K562 (cell line): Measurements from ENCODE around the gene ANKDD1A. TPM values are rescaled to one million over a fixed set of nuclear protein-coding genes. Genes with fewer than 3 reads are reported as not detected.
A peak's percentile ranks its signal among the peaks of the same experiment; 100 is the strongest.

Experiments used
- ATAC-seq: fragments of 200-7000 bp; cut with Tn5 transposase; 3 replicates; pipeline ENCODE4 v1.9.1; 2020; ENCODE audit warnings: moderate library complexity
- BruUV-seq: library from RNA; stranded (reverse); fragments of 400-500 nt; replicated peaks from 2 replicates; lab custom pipeline; 2021; lab: Mats Ljungman, UMichigan
- CTCF ChIA-PET: fragments of 300-600 bp; formaldehyde crosslinking; extraction: SDS; loops from one replicate; lab custom pipeline; 2021; ENCODE audit warnings: low intra/inter-chr PET ratio; lab: Yijun Ruan, JAX
- POLR2A ChIA-PET: fragments of 300-600, 350-650 bp; sonication (Branson Sonifier 250); formaldehyde crosslinking; extraction: SDS; loops from one replicate; lab custom pipeline; 2021; ENCODE audit warnings: antibody characterized with exemption, inconsistent platforms; lab: Yijun Ruan, JAX
- DNase-seq, 4 experiments: peaks; one replicate each; pipeline versions ENCODE4 v3.0.0 to v3.0.0-alpha.2; 2011 to 2018; ENCODE audit warnings: low spot score in 3 of 4, mixed read lengths in 3 of 4; ENCODE audit errors: extremely low read depth in 1 of 4
- FAIRE-seq: peaks from 2 replicates; lab custom pipeline; 2011; peaks lifted over from hg19 to GRCh38; lab: Jason Lieb, UNC
- H2AFZ ChIP-seq: 2 replicates; pipeline ENCODE4 v1.6.0; 2011; ENCODE audit warnings: low read depth, low read length, control low read depth, inconsistent platforms
- H3K27ac ChIP-seq: fragments of 200-600 bp; 3 replicates; pipeline ENCODE4 v1.8.0; 2011; ENCODE audit warnings: low read depth, mild to moderate bottlenecking, control low read depth, inconsistent platforms, low read length, moderate library complexity, mixed read lengths; ENCODE audit errors: extremely low read depth
- H3K27me3 ChIP-seq, 2 experiments: fragments of 300-600 bp in 1 of 2; 2 replicates in 1 of 2; 3 replicates in 1 of 2; pipeline versions ENCODE4 v1.6.0 to v1.8.0; 2011; ENCODE audit warnings: inconsistent platforms in 2 of 2, low read length in 2 of 2, mild to moderate bottlenecking in 1 of 2, mixed read lengths in 1 of 2, moderate library complexity in 1 of 2; ENCODE audit not compliant: control insufficient read depth in 2 of 2, insufficient read depth in 2 of 2
- H3K36me3 ChIP-seq: fragments of 300-600 bp; 3 replicates; pipeline ENCODE4 v1.8.0; 2011; ENCODE audit warnings: mild to moderate bottlenecking, low read length, inconsistent platforms; ENCODE audit not compliant: control insufficient read depth, insufficient read depth
- H3K4me1 ChIP-seq, 2 experiments: fragments of 200-600 bp in 1 of 2; replicated peaks in 1 of 2; 2 replicates in 1 of 2; 3 replicates in 1 of 2; pipeline versions ENCODE4 v1.5.1 to v1.8.0; 2011; ENCODE audit warnings: inconsistent platforms in 2 of 2, low read length in 2 of 2, mild to moderate bottlenecking in 1 of 2, mixed read lengths in 1 of 2, moderate library complexity in 1 of 2; ENCODE audit not compliant: control insufficient read depth in 2 of 2, insufficient read depth in 2 of 2
- H3K4me2 ChIP-seq: 2 replicates; pipeline ENCODE4 v1.6.1; 2011; ENCODE audit warnings: low read length, control low read depth, inconsistent platforms, mixed read lengths; ENCODE audit not compliant: insufficient read depth
- H3K4me3 ChIP-seq: fragments of 200-600 bp; sonication (generic), shearing (Covaris generic); 2 replicates; pipeline ENCODE4 v1.5.1; 2016; ENCODE audit warnings: control low read depth, inconsistent platforms
- H3K79me2 ChIP-seq: fragments of 200-600 bp; 3 replicates; pipeline ENCODE4 v1.8.0; 2011; ENCODE audit warnings: low read length, inconsistent platforms; ENCODE audit not compliant: control insufficient read depth, insufficient read depth
- H3K9ac ChIP-seq, 2 experiments: 2 replicates each; pipeline versions ENCODE4 v1.6.0 to v1.6.1; 2011; ENCODE audit warnings: low read depth in 2 of 2, low read length in 2 of 2, control low read depth in 1 of 2, inconsistent platforms in 1 of 2, mild to moderate bottlenecking in 1 of 2, mixed read lengths in 1 of 2; ENCODE audit not compliant: insufficient read depth in 1 of 2
- H3K9me1 ChIP-seq: one replicate; pipeline ENCODE4 v1.6.0; 2011; ENCODE audit warnings: inconsistent platforms, mild to moderate bottlenecking, low read length, moderate library complexity; ENCODE audit not compliant: control insufficient read depth, insufficient read depth
- H3K9me3 ChIP-seq: replicated peaks from 2 replicates; pipeline ENCODE4 v1.5.1; 2011; ENCODE audit warnings: low read depth, low read length, inconsistent platforms; ENCODE audit not compliant: control insufficient read depth, insufficient read depth
- H4K20me1 ChIP-seq: replicated peaks from 2 replicates; pipeline ENCODE4 v1.6.1; 2011; ENCODE audit warnings: low read length, inconsistent platforms, mixed read lengths; ENCODE audit not compliant: control insufficient read depth, insufficient read depth
- CBFA2T3 ChIP-seq: fragments of 450-650 bp; IDR thresholded peaks from 2 replicates; pipeline ENCODE4 v1.6.1; 2017
- CTBP1 ChIP-seq: fragments of 450-650 bp; IDR thresholded peaks from 2 replicates; pipeline ENCODE4 v1.6.1; 2016; ENCODE audit warnings: borderline replicate concordance
- ETV1 ChIP-seq: fragments of 450-650 bp; conservative IDR thresholded peaks from 2 replicates; pipeline ENCODE4 v1.6.1; 2016; ENCODE audit warnings: missing genetic modification characterization, control low read depth, low read depth, missing compliant biosample characterization
- ETV6 ChIP-seq, 3 experiments: fragments of 150-350 bp in 1 of 3; sonication (generic) in 1 of 3; formaldehyde crosslinking in 1 of 3; IDR thresholded peaks; 2 replicates each; pipeline versions ENCODE4 v1.6.1 to v1.8.0; 2014 to 2022; ENCODE audit warnings: borderline replicate concordance in 2 of 3, low read depth in 2 of 3, antibody characterized with exemption in 1 of 3, low read length in 1 of 3, mild to moderate bottlenecking in 1 of 3, missing genetic modification reagents in 1 of 3
- GABPA ChIP-seq: fragments of 200-800 bp; sonication (Bioruptor generic); conservative IDR thresholded peaks from 2 replicates; pipeline ENCODE4 v1.6.1; 2016; ENCODE audit warnings: low read depth, missing genetic modification characterization, missing compliant biosample characterization
- KAT7 ChIP-seq: sonication (generic); formaldehyde crosslinking; IDR thresholded peaks from 2 replicates; pipeline ENCODE4 v1.8.0; 2022; ENCODE audit warnings: missing genetic modification reagents, mild to moderate bottlenecking, borderline replicate concordance
- NR2C2 ChIP-seq, 2 experiments: fragments of 200-800 bp in 1 of 2; sonication (Bioruptor generic) in 1 of 2; sonication (generic) in 1 of 2; formaldehyde crosslinking in 1 of 2; IDR thresholded peaks; 2 replicates each; pipeline versions ENCODE4 v1.6.1 to v1.8.0; 2016 to 2022; ENCODE audit warnings: mild to moderate bottlenecking in 1 of 2, missing compliant biosample characterization in 1 of 2, missing genetic modification characterization in 1 of 2, missing genetic modification reagents in 1 of 2
- RNF2 ChIP-seq: sonication (generic); IDR thresholded peaks from 2 replicates; pipeline ENCODE4 v1.6.1; 2016
- SMARCA5 ChIP-seq: fragments of 450-650 bp; IDR thresholded peaks from 2 replicates; pipeline ENCODE4 v1.6.1; 2016
- SPI1 ChIP-seq: IDR thresholded peaks from 2 replicates; pipeline ENCODE4 v1.6.1; 2011; ENCODE audit warnings: low read depth, low read length, control low read depth, borderline replicate concordance
- ZSCAN32 ChIP-seq: fragments of 450-650 bp; formaldehyde crosslinking; IDR thresholded peaks from 2 replicates; pipeline ENCODE4 v1.4.0; 2020; ENCODE audit warnings: mild to moderate bottlenecking, moderate library complexity
- WGBS: fragments of 100-300 bp; shearing (Covaris generic); methylation state at CpG from one replicate; pipeline ENCODE4 v1.1.6; 2016; ENCODE audit warnings: low coverage, mixed read lengths; ENCODE audit not compliant: insufficient coverage; ENCODE audit errors: missing lambda C conversion rate; 5-methylcytosine and 5-hydroxymethylcytosine counted together
- in situ Hi-C: fragments of 300-500 bp; cut with MboI; formaldehyde crosslinking; loops from 4 replicates; pipeline ENCODE4 v1.15.0; 2018; ENCODE audit warnings: inconsistent platforms, mixed read lengths
- intact Hi-C: fragments of 100-400 bp; cut with micrococcal nuclease; formaldehyde crosslinking; loops from 2 replicates; pipeline ENCODE4 v1.14.2; 2022
- polyA plus RNA-seq, 8 experiments: library from polyadenylated mRNA; depleted of rRNA in 4 of 8; stranded (reverse) in 5 of 8; unstranded in 3 of 8; fragments of >200 nt; fragmentation: Nextera tagmentation in 2 of 8; fragmentation: Illumina TruSeq in 1 of 8; extraction: Ambion mirVana in 2 of 8; extraction: Trizol in 1 of 8; gene quantifications; 2 replicates each; pipeline versions ENCODE4 v1.2.1 to v1.2.3, GENCODE V29; 2011 to 2014; ENCODE audit warnings: inconsistent platforms in 1 of 8, missing spikeins in 1 of 8
- total RNA-seq, 7 experiments: library from RNA; depleted of rRNA in 6 of 7; stranded (reverse); fragments of >200 nt in 6 of 7; fragmentation: Illumina TruSeq in 2 of 7; extraction: Trizol in 2 of 7; gene quantifications; 2 replicates each; pipeline versions ENCODE4 v1.2.1 to v1.2.3, GENCODE V29; 2011 to 2021; ENCODE audit warnings: low replicate concordance in 1 of 7
- TF ChIP-seq, protein P1 (sequence below): IDR thresholded peaks from 3 replicates; pipeline ENCODE4 v1.6.1; 2011; ENCODE audit warnings: borderline replicate concordance, mild to moderate bottlenecking; ENCODE audit not compliant: insufficient read length, insufficient read depth
- TF ChIP-seq, protein P2 (sequence below): sonication (generic); IDR thresholded peaks from 2 replicates; pipeline ENCODE4 v1.6.1; 2016

ANKDD1A gene
- total and polyA plus RNA-seq, 9 of the 15 experiments (the other 6 are each of a cell fraction or from before 2014, with no cell fraction given), result 0.08 to 0.80 (median 0.43) TPM

DNA sequence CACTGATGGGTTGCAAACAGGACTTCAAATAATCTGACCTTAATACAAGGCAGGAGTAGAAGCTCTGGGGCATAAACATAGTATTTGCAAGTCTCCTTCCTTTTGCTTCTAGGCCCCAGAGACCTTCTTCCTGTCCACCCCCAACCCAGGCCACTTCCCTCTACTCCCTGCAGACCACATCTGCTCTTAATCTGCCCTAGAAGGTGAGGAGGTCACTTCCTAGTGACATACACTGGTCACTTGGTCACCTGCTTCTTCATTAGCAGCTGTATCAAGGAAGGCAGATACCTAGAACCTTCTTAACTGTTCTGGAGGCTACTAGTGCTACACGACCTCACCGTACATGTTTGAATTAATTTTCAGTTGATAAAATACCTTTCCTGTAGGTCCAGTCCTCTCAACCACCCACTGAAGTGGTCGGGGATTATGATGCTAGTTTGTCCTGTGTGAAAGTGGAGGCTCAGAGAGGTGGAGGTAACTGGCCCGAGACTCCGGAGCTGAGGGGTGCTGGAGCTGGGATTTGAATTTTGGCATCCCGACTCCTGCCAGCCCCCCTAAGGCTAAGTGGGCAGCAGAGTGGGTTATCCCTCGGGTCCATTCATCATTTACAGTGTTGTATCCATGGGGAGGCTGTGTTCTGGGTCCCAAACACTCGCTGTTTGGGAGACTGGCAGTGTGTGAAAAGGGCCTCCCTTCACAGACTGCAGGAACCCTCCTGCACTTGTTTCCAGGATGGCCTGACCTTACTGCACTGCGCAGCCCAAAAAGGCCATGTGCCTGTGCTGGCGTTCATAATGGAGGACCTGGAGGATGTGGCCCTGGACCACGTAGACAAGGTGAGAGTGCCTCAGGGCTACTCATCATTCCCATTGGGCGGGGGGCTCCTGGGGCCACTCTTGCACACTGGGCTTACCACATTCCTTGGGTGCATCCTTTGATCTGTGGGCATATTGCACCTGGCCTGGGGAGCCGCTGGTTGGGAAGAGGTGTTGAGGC lies 13.9 kb downstream of the ANKDD1A start:
- ATAC-seq, result peak; percentile 51
- H3K9me1 ChIP-seq, result no peaks in the 10 kb centered on the region
- CTCF ChIA-PET, result no interaction called here

More for the DNA sequence above, 13.9 kb downstream of the ANKDD1A start:
- Histone ChIP-seq H3K9ac (no peak overlapping the region), H3K4me3 (no peak overlapping the region), H3K4me1 (no peaks in the 10 kb centered on the region), H3K36me3 (no peaks in the 10 kb centered on the region), H3K27ac (no peak overlapping the region), H3K9me3 (no peaks in the 10 kb centered on the region), H3K4me2 (no peak overlapping the region), H3K79me2 (no peaks in the 10 kb centered on the region), H3K27me3 (peaks cover 27 to 53% of the 10 kb centered on the region in 2 experiments), H2AFZ (no peak overlapping the region), H4K20me1 (peaks cover 7% of the 10 kb centered on the region)
- intact Hi-C loops, result no loop called here
- in situ Hi-C loops, result no loop called here
- DNase-seq, result no peak
- peak; percentile 64 to 86; a peak in 3 of 4 replicates for TF ChIP-seq ETV6 (IDR thresholded peaks at IDR 0.05; ENCODE audit: borderline replicate concordance in 1 of 2, low read depth in 2 of 2, low read length in 1 of 2)
- TF ChIP-seq ETV6 (CRISPR knock-in tag; IDR thresholded peaks at IDR 0.05; ENCODE audit: borderline replicate concordance), result no peak
- 0 out of 2 replicates have a peak, but pooled peaks have one; percentile 47 for TF ChIP-seq CTBP1
- TF ChIP-seq SPI1, result peak; percentile 47; the same call in 1 of the 2 replicates
- no peak for TF ChIP-seq SMARCA5
- TF ChIP-seq CBFA2T3, result 0 out of 2 replicates have a peak, but pooled peaks have one; percentile 21
- TF ChIP-seq ZSCAN32 (CRISPR knock-in tag), result peak; percentile 65; the same call in 1 of the 2 replicates
- 0 out of 2 replicates have a peak, but pooled peaks have one; percentile 39 for TF ChIP-seq ETV1
- TF ChIP-seq NR2C2 (CRISPR knock-in tag; IDR thresholded peaks at IDR 0.05), result no peak
- peak; percentile 37; the same call in 1 of the 2 replicates for TF ChIP-seq NR2C2 (tag; IDR thresholded peaks at IDR 0.05)
- TF ChIP-seq, protein P1, sequence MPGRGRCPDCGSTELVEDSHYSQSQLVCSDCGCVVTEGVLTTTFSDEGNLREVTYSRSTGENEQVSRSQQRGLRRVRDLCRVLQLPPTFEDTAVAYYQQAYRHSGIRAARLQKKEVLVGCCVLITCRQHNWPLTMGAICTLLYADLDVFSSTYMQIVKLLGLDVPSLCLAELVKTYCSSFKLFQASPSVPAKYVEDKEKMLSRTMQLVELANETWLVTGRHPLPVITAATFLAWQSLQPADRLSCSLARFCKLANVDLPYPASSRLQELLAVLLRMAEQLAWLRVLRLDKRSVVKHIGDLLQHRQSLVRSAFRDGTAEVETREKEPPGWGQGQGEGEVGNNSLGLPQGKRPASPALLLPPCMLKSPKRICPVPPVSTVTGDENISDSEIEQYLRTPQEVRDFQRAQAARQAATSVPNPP, result no peak
- peak; percentile 68 for TF ChIP-seq GABPA
- no peak for TF ChIP-seq KAT7 (CRISPR knock-in tag)
- TF ChIP-seq, protein P2, sequence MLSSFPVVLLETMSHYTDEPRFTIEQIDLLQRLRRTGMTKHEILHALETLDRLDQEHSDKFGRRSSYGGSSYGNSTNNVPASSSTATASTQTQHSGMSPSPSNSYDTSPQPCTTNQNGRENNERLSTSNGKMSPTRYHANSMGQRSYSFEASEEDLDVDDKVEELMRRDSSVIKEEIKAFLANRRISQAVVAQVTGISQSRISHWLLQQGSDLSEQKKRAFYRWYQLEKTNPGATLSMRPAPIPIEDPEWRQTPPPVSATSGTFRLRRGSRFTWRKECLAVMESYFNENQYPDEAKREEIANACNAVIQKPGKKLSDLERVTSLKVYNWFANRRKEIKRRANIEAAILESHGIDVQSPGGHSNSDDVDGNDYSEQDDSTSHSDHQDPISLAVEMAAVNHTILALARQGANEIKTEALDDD, result peak; percentile 73
- TF ChIP-seq RNF2, result peak; percentile 27; the same call in 1 of the 2 replicates
- POLR2A ChIA-PET, result no interaction called here
- FAIRE-seq, result no peak
- 3% methylated on average over 13 of the region's 13 CpGs for WGBS
- BruUV-seq, result no TSS peak
